GM23248 (cell line): ENCODE measurements around the gene FRMD3.

Experiments used
- EZH2 ChIP-seq: fragments of 200-600 bp; sonication (generic); IDR thresholded peaks from 2 replicates; pipeline ENCODE4 v1.6.1; 2018; ENCODE audit warnings: antibody characterized with exemption, mild to moderate bottlenecking; ENCODE audit not compliant: insufficient read depth, poor library complexity, severe bottlenecking
- EZH2phosphoT487 ChIP-seq: fragments of 200-600 bp; sonication (generic); IDR thresholded peaks from 2 replicates; pipeline ENCODE4 v1.6.1; 2018; ENCODE audit warnings: antibody characterized with exemption, moderate library complexity, mild to moderate bottlenecking, low read depth; ENCODE audit not compliant: insufficient read depth

DNA sequence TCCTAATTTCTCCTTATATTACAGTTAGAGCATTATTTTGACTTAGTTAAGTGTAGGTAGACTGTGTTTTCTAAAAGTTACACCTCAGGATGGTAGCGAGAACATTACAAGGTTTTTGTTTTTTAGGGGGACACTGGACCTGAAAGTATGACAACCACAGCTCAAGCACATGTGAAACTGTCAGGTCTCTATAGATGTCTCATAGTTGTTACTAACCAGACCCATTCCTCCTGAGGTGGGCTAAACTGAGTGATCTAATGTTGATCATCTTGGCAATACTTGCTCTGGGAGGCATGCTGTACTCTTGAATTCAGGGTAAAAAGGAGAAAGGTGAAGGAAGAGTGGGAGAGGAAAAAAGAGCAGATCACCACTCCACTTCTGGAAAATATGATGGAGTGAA lies 278.6 kb downstream of the FRMD3 start:
- TF ChIP-seq EZH2 (no peak), EZH2phosphoT487 (no peak)
